Left ventricle myocardium superior (tissue), 1 donor: ENCODE measurements around the gene ATG4B. TPM values are rescaled to one million over a fixed set of nuclear protein-coding genes. Genes with fewer than 3 reads are reported as not detected.

Experiments
- ATAC-seq: fragments of 200-7000 bp; cut with Tn5 transposase; one replicate; pipeline ENCODE4 v1.9.1; 2020; ENCODE audit warnings: mild to moderate bottlenecking, moderate library complexity
- DNase-seq: peaks from one replicate; pipeline ENCODE4 v3.0.0-alpha.2; 2020
- intact Hi-C: fragments of 100-400 bp; cut with micrococcal nuclease; formaldehyde crosslinking; loops from one replicate; pipeline ENCODE4 v1.11.0; 2022
- total RNA-seq: library from RNA; stranded (reverse); fragmentation: NEBNext Ultra II Directional; extraction: Animal tissue kit (Norgen Biotek cat#: 25700); gene quantifications from one replicate; pipeline ENCODE4 v1.2.1, GENCODE V29; 2021
- donor health status: DM: no; HTN: yes; CAD: no; lungs with severe emphysema.

Gene ATG4B
- total RNA-seq, 1 donor from 2014 or later = 42.3 TPM

DNA sequence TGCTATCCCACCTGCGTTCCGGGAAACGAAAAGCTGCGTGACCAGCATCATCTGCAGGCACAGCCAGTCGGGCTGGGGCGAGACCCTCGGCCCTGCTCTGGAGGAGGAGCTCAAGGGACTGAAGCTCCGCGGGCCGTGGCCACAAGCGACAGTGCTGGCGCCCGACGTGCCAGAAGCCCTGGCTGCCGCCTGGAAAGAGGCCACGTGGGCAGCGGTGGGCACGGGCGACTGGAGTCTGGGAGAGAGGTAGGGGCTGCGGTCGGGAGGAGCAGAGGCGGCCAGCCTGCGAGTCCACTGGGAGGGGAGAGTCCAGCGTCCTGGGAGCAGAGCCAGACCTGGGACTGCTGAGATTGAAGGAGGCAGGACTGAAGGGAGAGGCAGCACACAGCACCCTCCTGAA is 39.9 kb downstream of the ATG4B start:
- intact Hi-C loops = no loop called here
- DNase-seq (peak; percentile 26), ATAC-seq (no peak)

GRCh38 chr2:241678307-241678706 is 40.8 kb downstream of the ATG4B start:
- intact Hi-C loops = no loop called here
- peak; percentile 16 for DNase-seq
- ATAC-seq = no peak

- intact Hi-C loops = no loop called here
- no peak for ATAC-seq
- no peak for DNase-seq
Observed at GRCh38 chr2:241678784-241679540, 41.5 kb downstream of the ATG4B start.

GRCh38 chr2:241680044-241680443 is 42.6 kb downstream of the ATG4B start:
- DNase-seq = no peak
- intact Hi-C loops = no loop called here
- ATAC-seq = no peak

GRCh38 chr2:241680827-241681599 is 43.5 kb downstream of the ATG4B start:
- intact Hi-C loops = no loop called here
- DNase-seq (peak; percentile 24), ATAC-seq (peak; percentile 61)

DNA sequence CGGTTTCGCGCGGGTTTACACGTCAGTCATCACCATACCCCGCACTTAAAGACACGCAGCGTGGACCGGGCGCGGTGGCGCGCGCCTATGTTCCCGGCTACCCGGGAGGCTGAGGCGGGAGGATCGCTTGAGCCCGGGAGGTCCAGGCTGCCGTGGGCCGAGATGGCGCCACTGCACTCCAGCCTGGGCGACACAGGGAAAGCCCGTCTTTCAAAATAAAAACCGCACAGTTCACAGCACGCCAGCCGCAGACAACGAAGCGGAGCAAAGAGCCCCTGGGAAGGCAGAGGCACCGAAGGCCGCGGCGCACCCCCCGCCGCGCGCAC is 48.8 kb downstream of the ATG4B start:
- ATAC-seq (peak; percentile 4), DNase-seq (peak; percentile 42)
- intact Hi-C loops = no loop called here

- intact Hi-C loops = no loop called here
- DNase-seq (peak; percentile 99), ATAC-seq (peak; percentile 99)
Observed at GRCh38 chr2:241686650-241687425, 49.3 kb downstream of the ATG4B start, which contains the start of gene DTYMK. DTYMK (minus strand) TSS chr2:241686815; CDS start chr2:241686783, 32 bp downstream.

DNA sequence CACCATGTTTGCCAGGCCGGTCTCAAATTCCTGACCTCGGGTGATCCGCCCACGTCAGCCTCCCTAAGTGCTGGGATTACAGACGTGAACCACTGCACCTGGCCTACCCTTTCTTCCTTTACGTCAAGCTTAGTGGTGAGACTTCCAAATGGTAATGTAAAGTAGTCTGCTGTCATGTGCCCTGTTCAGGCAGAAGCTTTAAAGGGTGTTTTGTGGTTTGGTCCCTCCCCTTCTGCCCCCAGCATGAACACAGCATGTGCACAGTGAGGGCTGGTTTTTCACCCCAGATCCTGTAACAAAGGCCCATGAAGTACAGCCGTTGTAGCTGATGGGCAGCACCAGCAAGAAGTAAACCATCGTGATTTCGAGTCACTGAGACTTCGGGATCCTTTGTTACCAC is 51.8 kb downstream of the ATG4B start:
- ATAC-seq (no peak), DNase-seq (no peak)
- intact Hi-C loops = no loop called here

DNA sequence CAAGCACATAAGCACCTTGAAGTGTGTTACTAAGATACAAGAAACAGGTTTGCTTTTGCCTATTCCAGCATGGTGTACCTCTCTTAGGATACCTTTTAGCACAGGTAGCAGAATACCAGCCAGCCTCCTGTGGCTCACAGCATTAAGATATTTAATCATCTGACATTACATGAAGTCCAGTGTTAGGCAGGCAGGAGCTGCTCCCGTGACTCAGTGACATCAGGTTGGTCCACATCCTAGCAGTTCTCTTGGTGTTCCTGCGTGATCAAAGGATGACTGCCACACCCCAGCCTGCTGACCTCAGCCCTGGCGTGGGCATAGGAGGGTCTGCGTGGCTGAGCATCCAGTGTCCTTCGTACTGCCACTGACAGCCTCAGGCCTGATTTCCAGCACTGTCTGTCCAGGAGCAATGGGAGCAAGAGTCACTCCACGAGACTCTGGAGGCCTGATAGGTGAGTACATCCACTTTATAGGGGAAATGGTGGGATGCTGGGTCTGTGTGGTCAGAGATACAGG is 52.8 kb downstream of the ATG4B start:
- no peak for ATAC-seq
- intact Hi-C loops = no loop called here
- no peak for DNase-seq

GRCh38 chr2:241692448-241692847 is 55.0 kb downstream of the ATG4B start:
- ATAC-seq (no peak), DNase-seq (no peak)
- intact Hi-C loops = no loop called here

GRCh38 chr2:241695651-241696050 is 58.2 kb downstream of the ATG4B start:
- intact Hi-C loops = no loop called here
- ATAC-seq (no peak), DNase-seq (no peak)

GRCh38 chr2:241701149-241701398 is 63.6 kb downstream of the ATG4B start:
- DNase-seq (no peak), ATAC-seq (no peak)
- intact Hi-C loops = no loop called here

DNA sequence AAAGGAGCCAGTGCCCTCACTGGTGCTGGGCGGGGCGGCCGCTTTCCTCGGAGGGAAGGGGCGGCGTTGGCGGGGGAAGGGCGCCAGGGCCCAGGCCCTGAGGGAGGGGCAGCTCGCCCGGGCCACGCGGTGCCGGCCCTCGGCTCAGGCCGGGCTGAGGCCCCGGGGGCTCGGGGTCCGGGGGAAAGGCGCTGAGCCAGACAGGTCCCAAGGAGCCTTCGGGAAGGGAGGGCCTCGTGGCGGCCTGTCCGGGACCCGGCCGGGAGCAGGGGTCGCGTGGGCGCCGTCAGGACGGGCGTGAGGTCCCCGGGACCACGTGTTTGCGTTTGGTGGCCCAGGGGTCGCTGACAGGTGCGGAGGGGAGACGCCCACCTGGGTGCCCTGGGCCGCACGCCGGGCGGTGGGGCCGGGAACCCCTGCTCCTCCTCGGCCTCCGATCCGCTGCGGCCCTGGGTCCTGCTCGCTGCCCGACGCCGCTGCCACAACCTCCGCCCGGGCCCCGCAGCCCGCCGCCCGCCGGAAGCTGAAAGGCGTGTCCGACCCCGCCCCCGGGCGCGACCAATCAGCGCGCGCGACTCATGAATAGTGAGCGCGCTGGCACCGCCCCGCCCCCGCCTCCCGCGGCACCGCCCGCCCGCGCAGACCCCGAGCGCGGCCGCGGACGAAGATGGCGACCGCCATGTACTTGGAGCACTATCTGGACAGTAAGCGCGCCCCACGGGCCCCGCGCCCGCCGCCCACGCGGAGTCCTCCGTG is 64.1 kb downstream of the ATG4B start, which contains the start of gene ING5:
Gene ING5 (plus strand): TSS at position 641 of the 756 bp plus-strand sequence. CDS start 27 bp downstream, at position 668.
- ATAC-seq (peak; percentile 86), DNase-seq (peak; percentile 100)
- intact Hi-C loops = no loop called here

GRCh38 chr2:241702155-241703031 is 64.9 kb downstream of the ATG4B start:
- ATAC-seq = peak; percentile 87
- intact Hi-C loops = no loop called here
- DNase-seq = peak; percentile 90

DNA sequence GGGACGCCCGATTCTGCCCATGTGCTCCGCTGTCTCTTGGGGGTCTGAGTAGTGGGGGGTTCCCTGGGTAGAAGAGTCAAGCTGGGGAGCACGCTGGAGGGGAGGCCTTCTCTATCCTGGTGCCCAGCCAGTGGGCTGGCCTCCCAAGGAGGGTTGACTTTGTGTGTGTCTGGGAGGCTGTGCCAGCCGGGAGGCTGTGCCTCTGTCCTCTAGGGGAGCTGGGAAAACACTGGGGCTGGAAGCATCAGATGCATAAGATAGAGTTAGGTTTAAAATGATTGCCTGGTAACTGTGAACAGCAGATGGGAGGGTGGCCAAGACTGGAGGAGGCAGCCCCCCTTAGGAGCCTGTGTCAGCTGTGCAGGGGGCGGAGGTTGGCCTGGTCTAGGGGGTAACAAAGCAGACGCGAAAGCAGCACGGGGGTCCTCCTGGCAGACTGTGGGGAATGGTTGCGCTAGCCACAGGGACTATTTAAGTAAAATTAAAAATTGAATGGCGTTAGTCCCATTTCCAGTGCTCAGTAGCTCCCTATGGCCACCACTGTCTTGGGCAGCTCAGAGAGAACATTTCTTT is 65.6 kb downstream of the ATG4B start:
- no peak for DNase-seq
- peak; percentile 1 for ATAC-seq
- intact Hi-C loops = no loop called here

GRCh38 chr2:241706537-241706936 is 69.0 kb downstream of the ATG4B start:
- DNase-seq (no peak), ATAC-seq (no peak)
- intact Hi-C loops = no loop called here

DNA sequence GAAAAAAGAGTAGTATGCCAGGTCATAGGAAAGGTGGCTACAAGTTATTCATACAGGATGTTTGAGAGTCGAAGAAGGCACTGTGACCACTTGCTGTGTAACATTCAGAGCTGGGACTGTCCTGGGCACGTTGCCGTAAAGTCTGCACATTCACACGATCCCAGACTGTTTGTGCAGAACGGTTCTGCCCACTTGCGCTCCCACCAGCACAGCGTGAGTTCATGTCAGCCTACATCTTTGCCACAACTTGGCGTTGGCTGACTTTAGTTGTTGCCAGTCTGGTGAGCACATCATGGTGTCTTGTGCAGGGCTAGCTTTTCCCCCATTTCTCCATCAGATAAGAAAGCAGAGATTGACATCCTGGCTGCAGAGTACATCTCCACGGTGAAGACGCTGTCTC is 71.4 kb downstream of the ATG4B start:
- DNase-seq (no peak), ATAC-seq (no peak)
- intact Hi-C loops = no loop called here

GRCh38 chr2:241719093-241719492 is 81.6 kb downstream of the ATG4B start:
- intact Hi-C loops = no loop called here
- no peak for ATAC-seq
- DNase-seq = no peak
